Measurements from ENCODE around the gene DRD4.

DRD4 gene

GRCh38 chr11:623349-623869 is 13.7 kb upstream of the DRD4 start:
- Histone ChIP-seq H4K20me1 (ENCODE audit: control insufficient read depth, insufficient read depth, low read depth, low read length) (no peaks in the 10 kb centered on the region), H3K79me2 (ENCODE audit: control insufficient read depth, low read length) (no peaks in the 10 kb centered on the region), H3K27ac (ENCODE audit: low read depth, low read length) (no peak overlapping the region), H3K27me3 (ENCODE audit: control insufficient read depth, low read length) (no peaks in the 10 kb centered on the region), H3K9me3 (ENCODE audit: control insufficient read depth, insufficient read depth, low read length) (no peaks in the 10 kb centered on the region), H3K36me3 (ENCODE audit: control insufficient read depth, low read length) (no peaks in the 10 kb centered on the region; the same call in 1 of the 2 replicates), H3F3A (ENCODE audit: control insufficient read depth, insufficient read depth) (no peaks in the 10 kb centered on the region), H3K9me2 (replicated peaks; ENCODE audit: control insufficient read depth, low read length) (no peaks in the 10 kb centered on the region), H3K4me3 (ENCODE audit: low read length) (no peak overlapping the region), H3K4me2 (ENCODE audit: low read length) (no peak overlapping the region), H3K4me1 (ENCODE audit: control insufficient read depth, low read length) (peaks cover 3% of the 10 kb centered on the region; the same call in 1 of the 2 replicates)
- TF ChIP-seq EZH2phosphoT487 (IDR thresholded peaks at IDR 0.05; ENCODE audit: borderline replicate concordance, low read length): no peak
- TF ChIP-seq CTCF (IDR thresholded peaks at IDR 0.05; ENCODE audit: low read depth, low read length, poor library complexity, severe bottlenecking): no peak

- Histone ChIP-seq H3K79me2 (ENCODE audit: control insufficient read depth, low read length) (no peaks in the 10 kb centered on the region), H3K4me3 (ENCODE audit: low read length) (no peak overlapping the region), H3F3A (ENCODE audit: control insufficient read depth, insufficient read depth) (no peaks in the 10 kb centered on the region), H3K4me2 (ENCODE audit: low read length) (no peak overlapping the region), H3K9me3 (ENCODE audit: control insufficient read depth, insufficient read depth, low read length) (no peaks in the 10 kb centered on the region), H3K4me1 (ENCODE audit: control insufficient read depth, low read length) (peaks cover 8% of the 10 kb centered on the region), H3K27me3 (ENCODE audit: control insufficient read depth, low read length) (no peaks in the 10 kb centered on the region), H3K27ac (ENCODE audit: low read depth, low read length) (no peak overlapping the region), H3K9me2 (replicated peaks; ENCODE audit: control insufficient read depth, low read length) (no peaks in the 10 kb centered on the region), H3K36me3 (ENCODE audit: control insufficient read depth, low read length) (no peaks in the 10 kb centered on the region), H4K20me1 (ENCODE audit: control insufficient read depth, insufficient read depth, low read depth, low read length) (no peaks in the 10 kb centered on the region)
- TF ChIP-seq CTCF (IDR thresholded peaks at IDR 0.05; ENCODE audit: low read depth, low read length, poor library complexity, severe bottlenecking) (no peak), EZH2phosphoT487 (IDR thresholded peaks at IDR 0.05; ENCODE audit: borderline replicate concordance, low read length) (no peak)
Measured at GRCh38 chr11:623999-624704, 12.9 kb upstream of the DRD4 start.

DNA sequence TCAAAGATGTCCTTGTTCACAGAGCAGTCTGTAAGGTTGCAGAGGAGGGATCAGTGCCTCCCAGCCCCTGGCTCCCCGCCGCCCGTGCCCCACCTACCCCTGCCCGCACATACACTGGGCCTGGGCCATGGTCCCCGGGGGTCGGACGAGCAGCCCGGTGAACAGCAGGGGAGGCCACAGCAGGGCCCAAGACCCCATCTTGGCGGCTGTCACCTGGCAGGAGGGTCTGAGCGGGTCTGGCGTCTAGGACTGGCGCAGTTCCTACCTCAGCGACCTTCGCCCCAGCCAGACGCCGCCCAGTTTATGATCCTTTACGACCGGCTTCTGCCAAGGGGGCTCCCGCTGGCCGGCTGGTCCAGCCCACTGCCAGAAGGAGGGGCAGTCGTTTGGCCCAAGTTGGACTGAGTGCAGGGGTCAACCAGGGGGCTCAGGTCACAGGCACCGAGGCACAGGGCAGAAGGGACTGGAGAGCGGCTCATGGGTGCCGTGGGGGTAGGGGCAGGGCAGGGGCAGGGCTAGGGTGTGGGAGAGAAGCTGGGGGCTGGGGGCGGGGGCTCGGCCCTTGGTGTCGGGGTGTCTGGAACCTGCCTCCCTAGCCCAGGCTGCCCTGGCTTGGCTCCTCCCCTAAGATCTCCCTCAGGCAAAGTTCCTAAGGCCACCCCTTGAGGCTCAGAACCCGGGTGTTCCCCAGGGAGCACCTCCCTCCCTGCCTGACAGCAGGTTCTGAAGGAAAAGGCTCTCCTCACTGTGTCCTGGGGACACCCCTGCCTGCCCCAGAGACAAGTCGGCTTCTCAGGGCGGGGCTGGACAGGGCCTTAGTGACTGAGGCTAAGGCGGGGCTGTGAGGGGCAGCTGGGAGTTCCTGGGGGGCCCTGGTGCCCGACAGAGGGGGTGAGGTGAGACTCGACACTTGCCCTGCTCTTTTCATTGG is 12.1 kb upstream of the DRD4 start, which contains the start of gene CDHR5:
CDHR5 (minus strand) TSS at position 251 of the 931 bp plus-strand sequence; CDS start at position 198, 53 bp downstream.
- H3K9me2 ChIP-seq (replicated peaks; ENCODE audit: control insufficient read depth, low read length): no peaks in the 10 kb centered on the region
- no peaks in the 10 kb centered on the region for H3K79me2 ChIP-seq (ENCODE audit: control insufficient read depth, low read length)
- no peak within 1 kb of the TSS for H3K4me3 ChIP-seq (ENCODE audit: low read length)
- no peaks in the 10 kb centered on the region for H3K27me3 ChIP-seq (ENCODE audit: control insufficient read depth, low read length)
- peaks cover 13% of the 10 kb centered on the region for H3K4me1 ChIP-seq (ENCODE audit: control insufficient read depth, low read length)
- no peaks in the 10 kb centered on the region for H4K20me1 ChIP-seq (ENCODE audit: control insufficient read depth, insufficient read depth, low read depth, low read length)
- no peak within 1 kb of the TSS for H3K27ac ChIP-seq (ENCODE audit: low read depth, low read length)
- H3K36me3 ChIP-seq (ENCODE audit: control insufficient read depth, low read length): no peaks in the 10 kb centered on the region
- no peaks in the 10 kb centered on the region for H3F3A ChIP-seq (ENCODE audit: control insufficient read depth, insufficient read depth)
- no peak within 1 kb of the TSS for H3K4me2 ChIP-seq (ENCODE audit: low read length)
- TF ChIP-seq CTCF (IDR thresholded peaks at IDR 0.05; ENCODE audit: low read depth, low read length, poor library complexity, severe bottlenecking) (no peak), EZH2phosphoT487 (IDR thresholded peaks at IDR 0.05; ENCODE audit: borderline replicate concordance, low read length) (no peak)
- no peaks in the 10 kb centered on the region for H3K9me3 ChIP-seq (ENCODE audit: control insufficient read depth, insufficient read depth, low read length)
